HEK293 (cell line): ENCODE results near the gene PWP1.

Experiments used
- BCL11A ChIP-seq: fragments of 450-650 bp; formaldehyde crosslinking; IDR thresholded peaks from 2 replicates; pipeline ENCODE4 v1.5.1; 2016; ENCODE audit warnings: low read depth, missing biosample characterization, missing genetic modification characterization
- HOXD13 ChIP-seq: sonication (generic); formaldehyde crosslinking; IDR thresholded peaks from 2 replicates; pipeline ENCODE4 v1.8.0; 2022; ENCODE audit warnings: missing genetic modification reagents, borderline replicate concordance
- OVOL3 ChIP-seq: fragments of 450-650 bp; formaldehyde crosslinking; IDR thresholded peaks from 2 replicates; pipeline ENCODE4 v1.5.1; 2016; ENCODE audit warnings: missing biosample characterization, missing genetic modification characterization
- RBAK ChIP-seq: fragments of 450-650 bp; formaldehyde crosslinking; IDR thresholded peaks from 2 replicates; pipeline ENCODE4 v1.5.1; 2016; ENCODE audit warnings: missing biosample characterization, missing genetic modification characterization
- WT1 ChIP-seq: fragments of 450-650 bp; formaldehyde crosslinking; IDR thresholded peaks from 2 replicates; pipeline ENCODE4 v1.5.1; 2016; ENCODE audit warnings: missing biosample characterization, missing genetic modification characterization
- ZNF10 ChIP-seq: fragments of 450-650 bp; formaldehyde crosslinking; IDR thresholded peaks from 2 replicates; pipeline ENCODE4 v1.5.1; 2017; ENCODE audit warnings: missing biosample characterization, missing genetic modification characterization
- ZNF16 ChIP-seq: fragments of 450-650 bp; formaldehyde crosslinking; IDR thresholded peaks from 2 replicates; pipeline ENCODE4 v1.5.1; 2016; ENCODE audit warnings: low read depth, missing biosample characterization, missing genetic modification characterization
- ZNF223 ChIP-seq: fragments of 450-650 bp; formaldehyde crosslinking; IDR thresholded peaks from 2 replicates; pipeline ENCODE4 v1.5.1; 2016; ENCODE audit warnings: missing biosample characterization, missing genetic modification characterization
- ZNF335 ChIP-seq: fragments of 450-650 bp; formaldehyde crosslinking; conservative IDR thresholded peaks from 2 replicates; pipeline ENCODE4 v1.5.1; 2016; ENCODE audit warnings: missing biosample characterization, missing genetic modification characterization
- ZNF366 ChIP-seq: fragments of 450-650 bp; formaldehyde crosslinking; conservative IDR thresholded peaks from 2 replicates; pipeline ENCODE4 v1.5.1; 2016; ENCODE audit warnings: missing biosample characterization, missing genetic modification characterization
- ZNF677 ChIP-seq: fragments of 450-650 bp; IDR thresholded peaks from 2 replicates; pipeline ENCODE4 v1.5.0; 2018; ENCODE audit warnings: missing biosample characterization, mild to moderate bottlenecking, missing genetic modification characterization, moderate library complexity
- ZXDB ChIP-seq: fragments of 450-650 bp; formaldehyde crosslinking; IDR thresholded peaks from 2 replicates; pipeline ENCODE4 v1.5.1; 2016; ENCODE audit warnings: missing biosample characterization, missing genetic modification characterization
- TF ChIP-seq, protein P1 (sequence below): fragments of 450-650 bp; formaldehyde crosslinking; conservative IDR thresholded peaks from 2 replicates; pipeline ENCODE4 v1.5.1; 2016; ENCODE audit warnings: low read depth, missing biosample characterization, missing genetic modification characterization
- TF ChIP-seq, protein P2 (sequence below): fragments of 450-650 bp; formaldehyde crosslinking; IDR thresholded peaks from 2 replicates; pipeline ENCODE4 v1.5.1; 2016; ENCODE audit warnings: missing biosample characterization, missing genetic modification characterization
- TF ChIP-seq, protein P3 (sequence below): fragments of 450-650 bp; formaldehyde crosslinking; IDR thresholded peaks from 2 replicates; pipeline ENCODE4 v1.5.1; 2016; ENCODE audit warnings: missing biosample characterization, missing genetic modification characterization
- TF ChIP-seq, protein P4 (sequence below): fragments of 450-650 bp; formaldehyde crosslinking; IDR thresholded peaks from 2 replicates; pipeline ENCODE4 v1.5.1; 2016; ENCODE audit warnings: missing biosample characterization, missing genetic modification characterization
- TF ChIP-seq, protein P5 (sequence below): fragments of 450-650 bp; formaldehyde crosslinking; IDR thresholded peaks from 2 replicates; pipeline ENCODE4; 2016; ENCODE audit warnings: missing biosample characterization, missing genetic modification characterization
- TF ChIP-seq, protein P6 (sequence below): fragments of 450-650 bp; formaldehyde crosslinking; IDR thresholded peaks from 2 replicates; pipeline ENCODE4 v1.5.1; 2016; ENCODE audit warnings: missing biosample characterization, missing genetic modification characterization
- TF ChIP-seq, protein P7 (sequence below): fragments of 450-650 bp; formaldehyde crosslinking; IDR thresholded peaks from 2 replicates; pipeline ENCODE4 v1.5.1; 2016; ENCODE audit warnings: missing biosample characterization, missing genetic modification characterization, borderline replicate concordance
- TF ChIP-seq, protein P8 (sequence below): fragments of 450-650 bp; formaldehyde crosslinking; IDR thresholded peaks from 2 replicates; pipeline ENCODE4 v1.5.1; 2016; ENCODE audit warnings: missing biosample characterization, missing genetic modification characterization

The PWP1 gene

DNA sequence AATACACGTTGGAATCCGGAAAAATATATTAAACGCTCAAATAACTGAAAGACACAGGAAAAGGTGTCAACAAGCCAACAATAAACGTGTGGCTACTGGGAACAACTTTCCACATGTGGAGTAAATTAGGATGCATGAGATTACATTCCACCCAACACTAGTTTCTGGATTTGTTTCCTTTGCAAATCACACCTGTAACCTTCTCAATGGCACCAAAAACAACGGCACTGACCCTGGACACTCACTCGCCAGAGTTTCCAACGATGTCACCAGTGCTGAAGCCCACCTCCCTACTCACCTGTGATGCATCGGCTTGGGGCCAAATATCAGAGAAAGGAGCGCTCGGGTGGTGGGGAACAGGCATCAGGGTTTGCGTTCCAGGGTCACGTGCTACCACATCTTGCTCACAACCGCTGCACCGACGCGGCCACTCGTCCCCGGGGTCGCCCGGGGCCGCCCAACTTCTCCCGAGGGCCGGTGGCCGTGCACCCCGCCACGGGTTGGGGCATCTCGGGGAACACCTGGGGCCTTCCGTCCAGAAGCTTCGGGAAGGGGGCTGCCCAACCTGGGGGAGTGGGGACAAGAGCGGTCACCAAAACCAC is 74.7 kb downstream of the PWP1 start (continued):
- TF ChIP-seq, protein P1, sequence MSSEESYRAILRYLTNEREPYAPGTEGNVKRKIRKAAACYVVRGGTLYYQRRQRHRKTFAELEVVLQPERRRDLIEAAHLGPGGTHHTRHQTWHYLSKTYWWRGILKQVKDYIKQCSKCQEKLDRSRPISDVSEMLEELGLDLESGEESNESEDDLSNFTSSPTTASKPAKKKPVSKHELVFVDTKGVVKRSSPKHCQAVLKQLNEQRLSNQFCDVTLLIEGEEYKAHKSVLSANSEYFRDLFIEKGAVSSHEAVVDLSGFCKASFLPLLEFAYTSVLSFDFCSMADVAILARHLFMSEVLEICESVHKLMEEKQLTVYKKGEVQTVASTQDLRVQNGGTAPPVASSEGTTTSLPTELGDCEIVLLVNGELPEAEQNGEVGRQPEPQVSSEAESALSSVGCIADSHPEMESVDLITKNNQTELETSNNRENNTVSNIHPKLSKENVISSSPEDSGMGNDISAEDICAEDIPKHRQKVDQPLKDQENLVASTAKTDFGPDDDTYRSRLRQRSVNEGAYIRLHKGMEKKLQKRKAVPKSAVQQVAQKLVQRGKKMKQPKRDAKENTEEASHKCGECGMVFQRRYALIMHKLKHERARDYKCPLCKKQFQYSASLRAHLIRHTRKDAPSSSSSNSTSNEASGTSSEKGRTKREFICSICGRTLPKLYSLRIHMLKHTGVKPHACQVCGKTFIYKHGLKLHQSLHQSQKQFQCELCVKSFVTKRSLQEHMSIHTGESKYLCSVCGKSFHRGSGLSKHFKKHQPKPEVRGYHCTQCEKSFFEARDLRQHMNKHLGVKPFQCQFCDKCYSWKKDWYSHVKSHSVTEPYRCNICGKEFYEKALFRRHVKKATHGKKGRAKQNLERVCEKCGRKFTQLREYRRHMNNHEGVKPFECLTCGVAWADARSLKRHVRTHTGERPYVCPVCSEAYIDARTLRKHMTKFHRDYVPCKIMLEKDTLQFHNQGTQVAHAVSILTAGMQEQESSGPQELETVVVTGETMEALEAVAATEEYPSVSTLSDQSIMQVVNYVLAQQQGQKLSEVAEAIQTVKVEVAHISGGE = no peak
- peak; percentile 31 for TF ChIP-seq ZNF335 (tag by site-specific recombination)
- no peak for TF ChIP-seq WT1 (tag by site-specific recombination)
- TF ChIP-seq, protein P2, sequence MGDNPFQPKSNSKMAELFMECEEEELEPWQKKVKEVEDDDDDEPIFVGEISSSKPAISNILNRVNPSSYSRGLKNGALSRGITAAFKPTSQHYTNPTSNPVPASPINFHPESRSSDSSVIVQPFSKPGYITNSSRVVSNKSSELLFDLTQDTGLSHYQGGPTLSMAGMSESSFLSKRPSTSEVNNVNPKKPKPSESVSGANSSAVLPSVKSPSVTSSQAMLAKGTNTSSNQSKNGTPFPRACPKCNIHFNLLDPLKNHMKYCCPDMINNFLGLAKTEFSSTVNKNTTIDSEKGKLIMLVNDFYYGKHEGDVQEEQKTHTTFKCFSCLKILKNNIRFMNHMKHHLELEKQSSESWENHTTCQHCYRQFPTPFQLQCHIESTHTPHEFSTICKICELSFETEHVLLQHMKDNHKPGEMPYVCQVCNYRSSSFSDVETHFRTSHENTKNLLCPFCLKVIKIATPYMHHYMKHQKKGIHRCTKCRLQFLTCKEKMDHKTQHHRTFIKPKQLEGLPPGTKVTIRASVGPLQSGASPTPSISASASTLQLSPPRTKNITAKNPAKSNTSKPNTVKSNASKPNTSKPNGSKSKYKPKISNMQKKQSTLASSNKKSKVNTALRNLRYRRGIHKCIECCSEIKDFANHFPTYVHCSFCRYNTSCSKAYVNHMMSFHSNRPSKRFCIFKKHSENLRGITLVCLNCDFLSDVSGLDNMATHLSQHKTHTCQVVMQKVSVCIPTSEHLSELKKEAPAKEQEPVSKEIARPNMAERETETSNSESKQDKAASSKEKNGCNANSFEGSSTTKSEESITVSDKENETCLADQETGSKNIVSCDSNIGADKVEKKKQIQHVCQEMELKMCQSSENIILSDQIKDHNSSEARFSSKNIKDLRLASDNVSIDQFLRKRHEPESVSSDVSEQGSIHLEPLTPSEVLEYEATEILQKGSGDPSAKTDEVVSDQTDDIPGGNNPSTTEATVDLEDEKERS (tag by site-specific recombination) = no peak
- TF ChIP-seq, protein P3, sequence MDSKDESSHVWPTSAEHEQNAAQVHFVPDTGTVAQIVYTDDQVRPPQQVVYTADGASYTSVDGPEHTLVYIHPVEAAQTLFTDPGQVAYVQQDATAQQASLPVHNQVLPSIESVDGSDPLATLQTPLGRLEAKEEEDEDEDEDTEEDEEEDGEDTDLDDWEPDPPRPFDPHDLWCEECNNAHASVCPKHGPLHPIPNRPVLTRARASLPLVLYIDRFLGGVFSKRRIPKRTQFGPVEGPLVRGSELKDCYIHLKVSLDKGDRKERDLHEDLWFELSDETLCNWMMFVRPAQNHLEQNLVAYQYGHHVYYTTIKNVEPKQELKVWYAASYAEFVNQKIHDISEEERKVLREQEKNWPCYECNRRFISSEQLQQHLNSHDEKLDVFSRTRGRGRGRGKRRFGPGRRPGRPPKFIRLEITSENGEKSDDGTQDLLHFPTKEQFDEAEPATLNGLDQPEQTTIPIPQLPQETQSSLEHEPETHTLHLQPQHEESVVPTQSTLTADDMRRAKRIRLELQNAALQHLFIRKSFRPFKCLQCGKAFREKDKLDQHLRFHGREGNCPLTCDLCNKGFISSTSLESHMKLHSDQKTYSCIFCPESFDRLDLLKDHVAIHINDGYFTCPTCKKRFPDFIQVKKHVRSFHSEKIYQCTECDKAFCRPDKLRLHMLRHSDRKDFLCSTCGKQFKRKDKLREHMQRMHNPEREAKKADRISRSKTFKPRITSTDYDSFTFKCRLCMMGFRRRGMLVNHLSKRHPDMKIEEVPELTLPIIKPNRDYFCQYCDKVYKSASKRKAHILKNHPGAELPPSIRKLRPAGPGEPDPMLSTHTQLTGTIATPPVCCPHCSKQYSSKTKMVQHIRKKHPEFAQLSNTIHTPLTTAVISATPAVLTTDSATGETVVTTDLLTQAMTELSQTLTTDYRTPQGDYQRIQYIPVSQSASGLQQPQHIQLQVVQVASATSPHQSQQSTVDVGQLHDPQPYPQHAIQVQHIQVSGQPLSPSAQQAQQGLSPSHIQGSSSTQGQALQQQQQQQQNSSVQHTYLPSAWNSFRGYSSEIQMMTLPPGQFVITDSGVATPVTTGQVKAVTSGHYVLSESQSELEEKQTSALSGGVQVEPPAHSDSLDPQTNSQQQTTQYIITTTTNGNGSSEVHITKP (tag by site-specific recombination) = peak; percentile 95
- peak; percentile 93 for TF ChIP-seq ZXDB (tag by site-specific recombination)
- TF ChIP-seq, protein P4, sequence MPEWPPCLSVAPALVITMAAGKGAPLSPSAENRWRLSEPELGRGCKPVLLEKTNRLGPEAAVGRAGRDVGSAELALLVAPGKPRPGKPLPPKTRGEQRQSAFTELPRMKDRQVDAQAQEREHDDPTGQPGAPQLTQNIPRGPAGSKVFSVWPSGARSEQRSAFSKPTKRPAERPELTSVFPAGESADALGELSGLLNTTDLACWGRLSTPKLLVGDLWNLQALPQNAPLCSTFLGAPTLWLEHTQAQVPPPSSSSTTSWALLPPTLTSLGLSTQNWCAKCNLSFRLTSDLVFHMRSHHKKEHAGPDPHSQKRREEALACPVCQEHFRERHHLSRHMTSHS (tag by site-specific recombination) = no peak
- TF ChIP-seq, protein P5, sequence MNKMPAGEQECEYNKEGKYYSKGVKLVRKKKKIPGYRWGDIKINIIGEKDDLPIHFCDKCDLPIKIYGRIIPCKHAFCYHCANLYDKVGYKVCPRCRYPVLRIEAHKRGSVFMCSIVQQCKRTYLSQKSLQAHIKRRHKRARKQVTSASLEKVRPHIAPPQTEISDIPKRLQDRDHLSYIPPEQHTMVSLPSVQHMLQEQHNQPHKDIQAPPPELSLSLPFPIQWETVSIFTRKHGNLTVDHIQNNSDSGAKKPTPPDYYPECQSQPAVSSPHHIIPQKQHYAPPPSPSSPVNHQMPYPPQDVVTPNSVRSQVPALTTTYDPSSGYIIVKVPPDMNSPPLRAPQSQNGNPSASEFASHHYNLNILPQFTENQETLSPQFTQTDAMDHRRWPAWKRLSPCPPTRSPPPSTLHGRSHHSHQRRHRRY (tag by site-specific recombination) = no peak
- no peak for TF ChIP-seq ZNF223
- TF ChIP-seq, protein P6, sequence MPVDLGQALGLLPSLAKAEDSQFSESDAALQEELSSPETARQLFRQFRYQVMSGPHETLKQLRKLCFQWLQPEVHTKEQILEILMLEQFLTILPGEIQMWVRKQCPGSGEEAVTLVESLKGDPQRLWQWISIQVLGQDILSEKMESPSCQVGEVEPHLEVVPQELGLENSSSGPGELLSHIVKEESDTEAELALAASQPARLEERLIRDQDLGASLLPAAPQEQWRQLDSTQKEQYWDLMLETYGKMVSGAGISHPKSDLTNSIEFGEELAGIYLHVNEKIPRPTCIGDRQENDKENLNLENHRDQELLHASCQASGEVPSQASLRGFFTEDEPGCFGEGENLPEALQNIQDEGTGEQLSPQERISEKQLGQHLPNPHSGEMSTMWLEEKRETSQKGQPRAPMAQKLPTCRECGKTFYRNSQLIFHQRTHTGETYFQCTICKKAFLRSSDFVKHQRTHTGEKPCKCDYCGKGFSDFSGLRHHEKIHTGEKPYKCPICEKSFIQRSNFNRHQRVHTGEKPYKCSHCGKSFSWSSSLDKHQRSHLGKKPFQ (tag by site-specific recombination) = no peak
- TF ChIP-seq BCL11A = no peak
- TF ChIP-seq ZNF16 (tag by site-specific recombination) = no peak
- TF ChIP-seq, protein P7, sequence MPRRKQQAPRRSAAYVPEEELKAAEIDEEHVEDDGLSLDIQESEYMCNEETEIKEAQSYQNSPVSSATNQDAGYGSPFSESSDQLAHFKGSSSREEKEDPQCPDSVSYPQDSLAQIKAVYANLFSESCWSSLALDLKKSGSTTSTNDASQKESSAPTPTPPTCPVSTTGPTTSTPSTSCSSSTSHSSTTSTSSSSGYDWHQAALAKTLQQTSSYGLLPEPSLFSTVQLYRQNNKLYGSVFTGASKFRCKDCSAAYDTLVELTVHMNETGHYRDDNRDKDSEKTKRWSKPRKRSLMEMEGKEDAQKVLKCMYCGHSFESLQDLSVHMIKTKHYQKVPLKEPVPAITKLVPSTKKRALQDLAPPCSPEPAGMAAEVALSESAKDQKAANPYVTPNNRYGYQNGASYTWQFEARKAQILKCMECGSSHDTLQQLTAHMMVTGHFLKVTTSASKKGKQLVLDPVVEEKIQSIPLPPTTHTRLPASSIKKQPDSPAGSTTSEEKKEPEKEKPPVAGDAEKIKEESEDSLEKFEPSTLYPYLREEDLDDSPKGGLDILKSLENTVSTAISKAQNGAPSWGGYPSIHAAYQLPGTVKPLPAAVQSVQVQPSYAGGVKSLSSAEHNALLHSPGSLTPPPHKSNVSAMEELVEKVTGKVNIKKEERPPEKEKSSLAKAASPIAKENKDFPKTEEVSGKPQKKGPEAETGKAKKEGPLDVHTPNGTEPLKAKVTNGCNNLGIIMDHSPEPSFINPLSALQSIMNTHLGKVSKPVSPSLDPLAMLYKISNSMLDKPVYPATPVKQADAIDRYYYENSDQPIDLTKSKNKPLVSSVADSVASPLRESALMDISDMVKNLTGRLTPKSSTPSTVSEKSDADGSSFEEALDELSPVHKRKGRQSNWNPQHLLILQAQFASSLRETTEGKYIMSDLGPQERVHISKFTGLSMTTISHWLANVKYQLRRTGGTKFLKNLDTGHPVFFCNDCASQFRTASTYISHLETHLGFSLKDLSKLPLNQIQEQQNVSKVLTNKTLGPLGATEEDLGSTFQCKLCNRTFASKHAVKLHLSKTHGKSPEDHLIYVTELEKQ (tag by site-specific recombination) = no peak
- TF ChIP-seq ZNF10 (tag by site-specific recombination) = no peak
- TF ChIP-seq, protein P8, sequence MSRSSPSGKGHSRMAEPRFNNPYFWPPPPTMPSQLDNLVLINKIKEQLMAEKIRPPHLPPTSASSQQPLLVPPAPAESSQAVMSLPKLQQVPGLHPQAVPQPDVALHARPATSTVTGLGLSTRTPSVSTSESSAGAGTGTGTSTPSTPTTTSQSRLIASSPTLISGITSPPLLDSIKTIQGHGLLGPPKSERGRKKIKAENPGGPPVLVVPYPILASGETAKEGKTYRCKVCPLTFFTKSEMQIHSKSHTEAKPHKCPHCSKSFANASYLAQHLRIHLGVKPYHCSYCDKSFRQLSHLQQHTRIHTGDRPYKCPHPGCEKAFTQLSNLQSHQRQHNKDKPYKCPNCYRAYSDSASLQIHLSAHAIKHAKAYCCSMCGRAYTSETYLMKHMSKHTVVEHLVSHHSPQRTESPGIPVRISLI = no peak
- no peak for TF ChIP-seq HOXD13 (CRISPR knock-in tag)
- TF ChIP-seq ZNF366 = no peak
- no peak for TF ChIP-seq RBAK (tag by site-specific recombination)
- no peak for TF ChIP-seq OVOL3 (tag by site-specific recombination)
- no peak for TF ChIP-seq ZNF677 (tag by site-specific recombination)
